LNCaP clone FGC (cell line): ENCODE data around the gene TRIP13.

Experiments
- DNase-seq: peaks from one replicate; pipeline ENCODE4 v3.0.0-alpha.2; 2011; ENCODE audit warnings: low read depth
- H3K4me3 ChIP-seq: 2 replicates; pipeline ENCODE4 v1.5.1; 2011; ENCODE audit warnings: mild to moderate bottlenecking, low read depth, low read length, control low read depth
- CTCF ChIP-seq: IDR thresholded peaks from 2 replicates; pipeline ENCODE4 v1.5.1; 2012; ENCODE audit warnings: mild to moderate bottlenecking; ENCODE audit not compliant: control insufficient read depth, insufficient read depth; ENCODE audit errors: extremely low read depth

TRIP13 gene

GRCh38 chr5:905139-905642 lies 12.5 kb downstream of the TRIP13 start:
- H3K4me3 ChIP-seq, result no peak overlapping the region
- no peak for TF ChIP-seq CTCF
- DNase-seq, result no peak

- H3K4me3 ChIP-seq, result no peak overlapping the region
- DNase-seq, result no peak
- TF ChIP-seq CTCF, result no peak
Observed at GRCh38 chr5:907366-907910, 14.8 kb downstream of the TRIP13 start.

GRCh38 chr5:908172-908571 lies 15.5 kb downstream of the TRIP13 start:
- no peak overlapping the region for H3K4me3 ChIP-seq
- DNase-seq, result no peak
- no peak for TF ChIP-seq CTCF

GRCh38 chr5:909086-909485 lies 16.4 kb downstream of the TRIP13 start:
- TF ChIP-seq CTCF, result no peak
- H3K4me3 ChIP-seq, result no peak overlapping the region
- no peak for DNase-seq

GRCh38 chr5:909994-910768 lies 17.5 kb downstream of the TRIP13 start:
- TF ChIP-seq CTCF, result no peak
- no peak overlapping the region for H3K4me3 ChIP-seq
- DNase-seq, result no peak

GRCh38 chr5:910769-911160 lies 18.1 kb downstream of the TRIP13 start:
- no peak for TF ChIP-seq CTCF
- no peak for DNase-seq
- H3K4me3 ChIP-seq, result no peak overlapping the region

GRCh38 chr5:911601-912000 lies 18.9 kb downstream of the TRIP13 start:
- no peak for TF ChIP-seq CTCF
- no peak overlapping the region for H3K4me3 ChIP-seq
- no peak for DNase-seq
